ENCODE results near the gene DES.

- TF ChIP-seq CTCF (IDR thresholded peaks at IDR 0.05) (peak; percentile 77 to 90 (median 84)), POLR2A (IDR thresholded peaks at IDR 0.05) (no peak)
These were observed 57.8 kb downstream of the DES start for GRCh38 chr2:219475697-219476651.

All from uterus (tissue), 2 donors.